Effector CD8-positive, alpha-beta T cell (primary cell): ENCODE measurements around the gene SLC6A19.
"Not testable (repeated sequence)": the region's sequence is repeated elsewhere in the genome, so short reads cannot be mapped to it uniquely, and the experiment has no call there.

Experiments
- DNase-seq: peaks from one replicate; lab custom pipeline; 2025; lab: John Stamatoyannopoulos, UW

SLC6A19 gene

GRCh38 chr5:1222621-1223277, 21.4 kb downstream of the SLC6A19 start:
- no peak for DNase-seq

DNA sequence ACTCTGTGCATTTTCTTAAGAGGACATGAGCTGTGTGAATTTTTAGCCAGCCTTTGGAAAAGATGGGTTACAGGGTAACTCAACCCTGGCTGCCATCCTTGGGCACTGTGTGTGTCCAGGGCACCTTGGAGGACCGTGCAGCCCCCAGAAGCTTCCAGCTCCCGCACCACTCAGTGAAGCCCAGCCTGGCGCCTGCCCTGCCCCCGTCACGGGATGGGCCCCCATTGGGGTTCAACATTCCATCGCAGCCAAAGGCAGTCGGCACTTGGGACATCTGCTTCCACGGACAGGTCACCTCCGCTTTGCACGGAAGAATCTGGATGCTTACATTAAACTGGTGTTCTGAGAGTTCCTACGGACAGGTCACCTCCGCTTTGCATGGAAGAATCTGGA, 21.9 kb downstream of the SLC6A19 start:
- no peak for DNase-seq

DNA sequence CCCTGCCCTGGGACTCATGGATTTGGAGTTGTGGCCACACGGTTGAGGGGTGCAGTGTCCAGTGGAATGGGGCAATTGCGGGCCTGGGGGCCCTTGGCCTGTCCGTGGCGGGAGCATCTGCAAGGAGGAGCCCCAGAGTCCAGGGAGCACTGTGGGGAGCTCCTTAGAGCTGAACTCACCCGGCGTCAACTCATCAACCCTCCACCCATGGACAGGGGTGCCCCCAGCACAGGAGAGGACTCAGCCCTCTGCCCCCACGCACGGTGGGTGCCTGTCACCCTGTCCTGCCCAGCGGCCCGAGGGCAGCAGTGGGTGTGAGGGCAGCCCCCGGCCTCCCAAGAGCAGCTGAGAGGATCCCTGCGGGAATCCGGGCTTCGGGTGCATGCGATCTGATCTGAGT, 23.2 kb downstream of the SLC6A19 start:
- no peak for DNase-seq

DNA sequence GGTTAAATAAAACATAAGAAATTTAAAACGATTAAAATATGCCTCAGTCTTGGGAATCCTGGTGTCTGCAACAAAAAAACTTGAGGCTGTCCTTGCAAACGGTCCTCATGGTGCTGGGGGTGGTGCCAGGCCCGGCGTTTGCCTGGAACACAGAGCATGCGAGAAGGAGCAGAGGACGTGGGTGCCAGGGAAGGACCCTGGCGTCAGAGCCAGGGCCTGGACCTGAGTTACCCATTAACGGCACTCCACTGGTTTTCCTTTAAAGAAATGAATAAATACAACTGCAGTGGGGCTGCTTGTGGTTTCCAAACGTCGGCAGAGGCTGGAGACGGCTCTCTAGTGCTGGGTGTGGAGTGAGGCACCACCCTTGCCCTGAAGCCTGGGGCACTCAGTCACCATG, 23.7 kb downstream of the SLC6A19 start, which contains the start of gene SLC6A18:
TSS of gene SLC6A18 (plus strand) at position 301 of the 400 bp plus-strand sequence. CDS start at position 398, 97 bp downstream.
- no peak for DNase-seq

- DNase-seq, result no peak
Measured at GRCh38 chr5:1226231-1226630, 24.8 kb downstream of the SLC6A19 start.

DNA sequence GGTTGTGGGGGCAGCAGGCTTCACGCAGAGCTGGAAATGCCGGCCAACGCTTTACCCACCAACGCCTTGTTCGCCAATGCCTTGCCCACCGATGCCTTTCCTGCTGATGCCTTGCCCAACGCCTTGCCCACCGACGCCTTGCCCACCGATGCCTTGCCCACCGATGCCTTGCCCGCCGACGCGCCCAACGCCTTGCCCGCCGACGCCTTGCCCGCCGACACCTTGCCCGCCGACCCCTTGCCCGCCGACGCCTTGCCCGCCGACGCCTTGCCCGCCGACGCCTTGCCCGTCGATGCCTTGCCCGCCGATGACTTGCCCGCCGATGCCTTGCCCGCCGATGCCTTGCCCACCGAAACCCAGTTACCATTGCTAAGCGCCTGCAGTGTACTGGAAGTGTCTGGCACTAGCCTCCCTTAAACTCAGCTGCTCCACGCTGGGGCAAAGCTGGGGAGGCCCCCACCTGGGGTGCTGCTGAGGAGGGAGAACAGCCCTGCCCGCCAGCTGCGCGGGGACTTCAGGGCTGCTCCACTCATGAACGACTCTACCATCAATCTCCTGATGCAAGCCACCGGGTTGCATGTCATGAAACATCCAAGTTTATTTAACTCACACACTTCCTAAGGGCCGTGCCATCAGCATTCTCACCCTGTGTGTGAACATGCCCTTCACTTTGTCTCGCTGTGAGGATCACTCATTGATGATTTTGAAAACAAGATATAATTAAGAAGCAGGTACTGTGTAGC, 25.6 kb downstream of the SLC6A19 start:
- DNase-seq, result no peak

- no peak for DNase-seq
Measured at GRCh38 chr5:1227667-1228066, 26.3 kb downstream of the SLC6A19 start.

GRCh38 chr5:1228120-1228519, 26.7 kb downstream of the SLC6A19 start:
- no peak for DNase-seq

DNA sequence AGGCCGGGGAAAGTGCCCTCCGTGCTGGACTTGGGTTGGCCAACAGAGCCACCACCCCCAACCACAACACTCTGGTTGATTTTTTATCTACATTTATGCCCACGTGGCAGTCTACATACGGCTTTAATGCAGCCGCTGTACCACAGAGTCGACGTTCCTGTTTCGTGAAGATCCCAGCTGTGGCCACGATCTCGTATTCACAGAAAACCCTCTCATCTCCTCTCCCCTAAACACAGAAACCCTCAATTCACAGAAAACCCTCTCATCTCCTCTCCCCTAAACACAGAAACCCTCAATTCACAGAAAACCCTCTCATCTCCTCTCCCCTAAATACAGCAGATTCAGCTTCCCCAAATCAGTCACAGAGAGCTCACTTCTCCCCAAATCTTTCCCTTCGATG, 27.6 kb downstream of the SLC6A19 start:
- not testable (repeated sequence) for DNase-seq

GRCh38 chr5:1229822-1230221, 28.4 kb downstream of the SLC6A19 start:
- DNase-seq, result no peak

DNA sequence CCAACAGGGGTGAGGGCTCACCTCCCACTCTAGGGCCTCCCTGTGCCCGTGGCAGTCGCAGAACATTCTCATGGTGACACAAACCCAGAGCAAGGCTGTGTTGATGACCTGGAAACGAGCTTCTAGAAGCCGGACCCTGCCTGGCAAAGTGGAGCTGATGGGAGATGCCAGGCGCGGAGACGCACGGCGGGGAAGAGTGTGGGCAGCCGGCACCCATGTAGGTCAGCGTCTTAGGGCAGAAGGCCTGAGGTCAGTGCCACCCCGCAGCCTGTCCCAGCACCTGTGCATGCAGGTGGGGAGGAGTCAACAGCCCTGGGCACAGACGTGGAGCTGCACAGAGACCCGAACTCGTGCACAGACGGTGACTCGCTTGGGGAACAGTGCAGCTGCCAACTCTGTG, 29.2 kb downstream of the SLC6A19 start:
- no peak for DNase-seq

DNA sequence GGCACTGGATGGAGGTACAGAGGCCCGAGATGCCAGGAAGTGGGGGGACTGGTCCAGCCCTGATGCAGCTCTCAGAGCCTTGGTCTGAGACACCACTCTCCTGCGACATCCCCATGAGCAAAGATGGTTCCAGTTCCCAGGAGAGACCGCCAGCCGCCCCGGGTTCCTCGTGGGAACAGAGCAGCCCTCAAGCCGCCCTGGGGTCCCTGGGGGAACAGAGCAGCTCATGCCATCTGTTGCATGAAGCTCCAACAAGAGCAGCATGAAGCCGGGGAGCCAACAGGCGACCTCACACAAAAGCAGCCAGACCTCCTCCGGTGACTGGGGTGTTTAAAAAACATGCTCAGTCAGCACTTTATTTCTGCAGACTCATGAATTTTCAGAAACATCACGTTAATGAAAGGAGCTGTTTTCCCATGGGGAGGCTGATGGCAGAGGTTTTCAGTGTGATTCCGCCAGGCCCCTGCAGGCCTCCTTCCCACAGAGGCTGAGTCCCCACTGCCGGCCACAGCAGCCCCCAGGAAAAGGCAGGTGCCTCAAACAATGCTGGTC, 30.0 kb downstream of the SLC6A19 start:
- no peak for DNase-seq

DNA sequence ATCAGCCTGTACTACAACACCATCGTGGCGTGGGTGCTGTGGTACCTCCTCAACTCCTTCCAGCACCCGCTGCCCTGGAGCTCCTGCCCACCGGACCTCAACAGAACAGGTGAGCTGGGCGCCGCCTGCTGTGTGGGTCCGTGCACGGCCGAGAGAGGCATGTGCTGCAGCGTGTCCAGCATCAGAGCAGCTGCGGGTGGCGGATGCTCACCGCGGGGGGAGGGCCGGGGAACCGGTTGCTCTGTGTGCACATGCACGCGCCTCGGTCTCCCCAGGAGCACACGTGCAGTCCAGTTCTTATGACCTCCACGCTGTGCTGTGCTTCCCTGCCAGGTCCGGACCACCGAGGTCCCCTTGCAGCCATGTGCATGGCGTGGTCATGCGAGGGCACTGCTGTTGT, 31.4 kb downstream of the SLC6A19 start:
- no peak for DNase-seq

DNA sequence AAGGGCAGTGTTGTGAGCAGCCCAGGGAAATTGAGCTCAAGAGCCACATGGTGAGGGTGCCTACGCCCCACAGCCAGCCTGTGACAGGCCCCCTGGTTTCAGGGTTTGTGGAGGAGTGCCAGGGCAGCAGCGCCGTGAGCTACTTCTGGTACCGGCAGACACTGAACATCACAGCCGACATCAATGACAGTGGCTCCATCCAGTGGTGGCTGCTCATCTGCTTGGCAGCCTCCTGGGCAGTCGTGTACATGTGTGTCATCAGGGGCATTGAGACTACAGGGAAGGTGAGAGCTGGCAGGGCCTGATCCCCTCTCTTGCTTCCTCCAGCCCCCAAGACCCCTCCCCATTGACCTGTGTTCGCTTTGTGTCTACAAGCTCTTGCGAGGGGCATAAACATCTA, 34.0 kb downstream of the SLC6A19 start:
- DNase-seq, result no peak

- DNase-seq, result no peak
Measured at GRCh38 chr5:1235838-1236237, 34.4 kb downstream of the SLC6A19 start.

- DNase-seq, result no peak
Measured at GRCh38 chr5:1239505-1240251, 38.3 kb downstream of the SLC6A19 start.

- no peak for DNase-seq
Measured at GRCh38 chr5:1240496-1241260, 39.3 kb downstream of the SLC6A19 start.

DNA sequence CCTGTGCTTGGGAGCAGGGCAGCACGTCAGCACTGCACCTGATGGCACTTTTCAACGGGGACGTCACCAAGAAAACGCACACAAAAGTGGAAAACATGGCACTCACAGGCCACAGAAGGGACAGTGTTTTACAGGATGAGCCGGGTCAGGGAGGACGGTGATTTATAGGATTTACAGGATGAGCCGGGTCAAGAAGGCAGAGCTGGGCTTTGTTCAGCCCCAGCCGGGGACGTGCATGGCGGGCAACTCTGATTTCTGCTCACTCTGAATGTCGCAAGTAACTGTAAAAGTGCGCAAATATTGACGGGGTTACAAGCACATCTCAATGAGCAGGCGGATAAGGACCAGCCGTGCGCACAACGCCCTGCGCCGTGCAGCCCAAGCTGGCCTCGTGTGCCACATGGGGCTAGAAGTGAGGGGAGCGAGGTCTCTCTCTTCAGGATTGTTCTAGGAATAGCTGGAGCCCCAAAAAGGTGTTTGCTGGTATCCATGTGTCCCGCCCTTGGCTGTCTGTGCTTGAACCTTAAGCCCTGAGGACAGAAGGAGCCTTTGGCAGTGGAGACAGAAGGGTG, 40.2 kb downstream of the SLC6A19 start:
- DNase-seq, result no peak

DNA sequence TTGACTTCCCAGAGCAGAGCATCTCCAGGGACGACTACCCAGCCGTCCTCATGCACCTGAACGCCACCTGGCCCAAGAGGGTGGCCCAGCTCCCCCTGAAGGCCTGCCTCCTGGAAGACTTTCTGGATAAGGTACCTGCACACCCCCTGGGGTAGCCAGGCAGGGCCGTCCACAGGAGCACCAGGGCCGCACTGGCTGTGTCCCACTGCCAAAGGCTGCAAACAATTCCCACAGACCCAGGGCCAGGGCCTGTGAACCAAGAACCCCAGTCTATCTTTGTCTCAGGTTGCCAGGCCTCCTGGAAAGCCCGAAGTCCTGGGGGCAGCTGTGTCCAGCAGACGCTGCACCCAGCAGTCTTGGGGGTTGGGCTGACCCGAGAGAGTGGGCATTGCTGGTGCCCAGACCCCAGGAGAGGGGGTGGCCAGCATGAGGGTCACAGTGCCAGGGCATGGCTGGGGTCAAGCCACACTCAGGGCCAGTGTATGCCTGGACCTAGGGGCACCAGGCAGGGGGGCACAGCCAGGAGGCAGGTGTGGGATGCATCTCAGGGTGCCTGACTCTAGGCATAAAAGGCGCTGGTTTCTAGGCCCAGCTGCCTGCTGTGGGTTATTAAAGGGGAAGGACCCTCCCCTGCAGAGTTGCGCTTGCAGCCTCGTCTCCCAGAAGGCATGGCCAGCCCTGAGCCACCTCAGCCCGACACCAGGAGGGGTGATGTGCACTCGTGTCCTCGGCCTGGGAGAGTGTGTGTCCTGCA, 41.5 kb downstream of the SLC6A19 start:
- DNase-seq, result no peak

DNA sequence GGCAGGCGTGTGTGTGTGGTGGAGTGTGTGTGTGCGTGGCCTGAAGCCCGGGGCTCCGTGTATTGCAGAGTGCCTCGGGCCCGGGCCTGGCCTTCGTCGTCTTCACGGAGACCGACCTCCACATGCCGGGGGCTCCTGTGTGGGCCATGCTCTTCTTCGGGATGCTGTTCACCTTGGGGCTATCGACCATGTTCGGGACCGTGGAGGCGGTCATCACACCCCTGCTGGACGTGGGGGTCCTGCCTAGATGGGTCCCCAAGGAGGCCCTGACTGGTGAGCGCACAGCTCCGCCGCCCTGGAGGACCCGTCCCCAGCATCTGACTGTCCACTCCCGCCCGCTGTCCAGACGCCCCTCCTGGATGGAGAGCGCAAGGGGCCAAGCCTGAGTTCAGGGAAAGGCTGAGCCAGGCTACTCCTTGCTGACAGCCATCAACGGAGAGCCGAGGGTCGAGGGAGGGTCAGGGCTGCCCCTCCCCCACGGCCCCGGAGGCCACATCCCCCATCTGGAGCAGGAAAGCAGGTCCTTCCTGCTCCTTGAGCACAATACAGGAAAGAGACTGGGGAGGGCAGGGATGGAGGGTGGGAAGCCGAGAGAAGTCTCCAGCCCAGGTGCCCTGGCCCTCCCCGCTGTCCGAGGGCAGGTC, 42.2 kb downstream of the SLC6A19 start:
- no peak for DNase-seq
